Colonic mucosa (tissue), 4 donors: ENCODE data around the gene ZNF777. TPM values are rescaled to one million over a fixed set of nuclear protein-coding genes. Genes with fewer than 3 reads are reported as not detected.
"Not testable (repeated sequence)": the region's sequence is repeated elsewhere in the genome, so short reads cannot be mapped to it uniquely, and the experiment has no call there.

Experiments used
- DNase-seq: peaks from one replicate; pipeline ENCODE4 v3.0.0-alpha.2; 2020
- H3K27ac ChIP-seq: fragments of 200-600 bp; one replicate; pipeline ENCODE4 v1.8.0; 2021
- H3K27me3 ChIP-seq: fragments of 200-600 bp; one replicate; pipeline ENCODE4 v1.8.0; 2021
- H3K36me3 ChIP-seq: fragments of 200-600 bp; one replicate; pipeline ENCODE4 v1.8.0; 2021
- H3K4me1 ChIP-seq: fragments of 200-600 bp; one replicate; pipeline ENCODE4 v1.8.0; 2021; ENCODE audit warnings: mild to moderate bottlenecking
- H3K4me3 ChIP-seq: fragments of 200-600 bp; one replicate; pipeline ENCODE4 v1.8.0; 2021
- H3K9ac ChIP-seq, 2 donors: one replicate each; pipeline ENCODE4 v1.7.0; 2013; ENCODE audit warnings: control low read depth in 2 of 2, low read depth in 2 of 2, low read length in 2 of 2
- H3K9me3 ChIP-seq: fragments of 200-600 bp; one replicate; pipeline ENCODE4 v1.8.0; 2021
- CTCF ChIP-seq: fragments of 200-600 bp; IDR thresholded peaks from one replicate; pipeline ENCODE4 v1.8.0; 2022; ENCODE audit warnings: antibody characterized with exemption, mild to moderate bottlenecking
- intact Hi-C: fragments of 100-400 bp; cut with DNase I; formaldehyde crosslinking; loops from one replicate; pipeline ENCODE4 v1.14.1; 2022
- total RNA-seq, 2 donors: library from RNA; stranded (reverse); fragmentation: NEBNext Ultra II Directional in 1 of 2; extraction: Animal tissue kit (Norgen Biotek cat#: 25700) in 1 of 2; gene quantifications; one replicate each; pipeline ENCODE4 v1.2.1, GENCODE V29; 2021
- donor health status: healthy.
- donor health status: DM: no; HTN: no; CAD: no.
- donor health status: DM: no; HTN: no; CAD: no.

The ZNF777 gene
- total RNA-seq, 2 donors from 2014 or later: 9.5 to 13.1 TPM

- Histone ChIP-seq H3K9ac (peak overlapping the region; percentile 56 to 68), H3K4me3 (peak overlapping the region; percentile 74), H3K27ac (peak overlapping the region; percentile 57), H3K36me3 (peaks cover 9% of the 10 kb centered on the region), H3K9me3 (no peaks in the 10 kb centered on the region), H3K27me3 (no peaks in the 10 kb centered on the region), H3K4me1 (peaks cover 9% of the 10 kb centered on the region)
- no peak for TF ChIP-seq CTCF
- peak; percentile 63 for DNase-seq
- intact Hi-C loops: loop anchor here (5.0 to 10.0 kb wide), 2 partner anchors 74 to 129 kb away; no protein-coding TSS in a partner anchor
Observed at GRCh38 chr7:149495785-149496641, 35.2 kb upstream of the ZNF777 start.

GRCh38 chr7:149494738-149495368 is 34.0 kb upstream of the ZNF777 start:
- Histone ChIP-seq H3K27me3 (no peaks in the 10 kb centered on the region), H3K4me1 (peaks cover 9% of the 10 kb centered on the region), H3K9ac (no peak overlapping the region), H3K9me3 (no peaks in the 10 kb centered on the region), H3K36me3 (peaks cover 9% of the 10 kb centered on the region), H3K4me3 (no peak overlapping the region), H3K27ac (no peak overlapping the region)
- DNase-seq: no peak
- intact Hi-C loops: loop anchor here (5.0 to 10.0 kb wide), 2 partner anchors 73 to 130 kb away; no protein-coding TSS in a partner anchor
- no peak for TF ChIP-seq CTCF

GRCh38 chr7:149493975-149494374 is 33.1 kb upstream of the ZNF777 start:
- DNase-seq, H3K4me3 ChIP-seq, H3K4me1 ChIP-seq, H3K27me3 ChIP-seq, H3K27ac ChIP-seq, H3K9me3 ChIP-seq, H3K9ac ChIP-seq, H3K36me3 ChIP-seq: not testable (repeated sequence)
- intact Hi-C loops: loop anchor here (10.0 kb wide), 1 partner anchor 131 kb away; no protein-coding TSS in a partner anchor

GRCh38 chr7:149493366-149493765 is 32.5 kb upstream of the ZNF777 start:
- intact Hi-C loops: loop anchor here (10.0 kb wide), 1 partner anchor 131 kb away; no protein-coding TSS in a partner anchor
- H3K4me1 ChIP-seq: peaks cover 9% of the 10 kb centered on the region
- H3K27ac ChIP-seq: no peak overlapping the region
- no peaks in the 10 kb centered on the region for H3K9me3 ChIP-seq
- no peak overlapping the region for H3K9ac ChIP-seq
- no peak for TF ChIP-seq CTCF
- no peak for DNase-seq
- H3K36me3 ChIP-seq: peaks cover 9% of the 10 kb centered on the region
- H3K4me3 ChIP-seq: no peak overlapping the region
- H3K27me3 ChIP-seq: no peaks in the 10 kb centered on the region

- Histone ChIP-seq H3K4me3 (no peak overlapping the region), H3K36me3 (peaks cover 16% of the 10 kb centered on the region), H3K9ac (no peak overlapping the region), H3K9me3 (no peaks in the 10 kb centered on the region), H3K27me3 (no peaks in the 10 kb centered on the region), H3K27ac (no peak overlapping the region), H3K4me1 (peaks cover under 1% of the 10 kb centered on the region)
- TF ChIP-seq CTCF: no peak
- intact Hi-C loops: loop anchor here (10.0 kb wide), 1 partner anchor 135 kb away; no protein-coding TSS in a partner anchor
- no peak for DNase-seq
Observed at GRCh38 chr7:149490083-149490760, 29.4 kb upstream of the ZNF777 start.
